HG03060 (cell line): Measurements from ENCODE around the gene NCK2.

ENCODE experiments used
- ATAC-seq: cut with Tn5 transposase; IDR thresholded peaks from one replicate; pipeline ENCODE4 v1.9.1; 2021; ENCODE audit warnings: low read depth, moderate number of reproducible peaks; ENCODE audit not compliant: unreplicated experiment

Gene NCK2

DNA sequence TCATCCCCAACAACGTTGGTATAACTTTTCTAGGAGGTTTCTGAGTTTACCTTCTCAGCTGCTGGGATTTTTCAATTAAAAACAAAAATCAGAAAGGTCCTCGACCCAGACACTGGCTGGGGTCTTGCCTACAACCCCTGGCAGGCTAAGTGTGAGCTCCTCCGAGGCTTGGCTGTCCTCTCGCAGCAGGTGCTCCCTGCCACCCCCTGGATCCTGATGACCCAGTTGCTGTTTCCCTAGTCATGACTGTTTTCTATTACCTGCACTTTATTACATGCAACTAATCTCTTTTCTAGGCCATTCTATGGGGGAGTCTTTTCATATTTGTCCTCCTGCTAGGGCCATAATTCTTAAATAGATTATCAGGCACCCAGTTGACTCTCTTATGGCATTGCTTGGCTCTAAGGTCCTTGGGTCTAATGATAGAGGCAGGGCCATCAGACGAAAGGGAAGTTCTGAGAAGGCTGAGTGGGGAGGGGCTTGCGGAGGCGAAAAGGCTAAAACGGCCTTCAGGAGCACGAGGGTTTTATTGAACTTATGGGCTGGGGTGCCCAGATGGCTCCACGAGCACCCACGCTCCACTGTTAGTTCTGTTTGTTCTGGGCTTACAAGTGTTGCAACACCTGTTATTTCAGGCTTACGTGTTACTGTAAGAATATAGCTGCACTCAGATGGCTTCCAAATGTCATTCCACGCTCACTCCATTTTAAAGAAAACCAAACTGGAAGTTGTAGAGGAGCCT, 166.0 kb downstream of the NCK2 start:
- no peak for ATAC-seq

DNA sequence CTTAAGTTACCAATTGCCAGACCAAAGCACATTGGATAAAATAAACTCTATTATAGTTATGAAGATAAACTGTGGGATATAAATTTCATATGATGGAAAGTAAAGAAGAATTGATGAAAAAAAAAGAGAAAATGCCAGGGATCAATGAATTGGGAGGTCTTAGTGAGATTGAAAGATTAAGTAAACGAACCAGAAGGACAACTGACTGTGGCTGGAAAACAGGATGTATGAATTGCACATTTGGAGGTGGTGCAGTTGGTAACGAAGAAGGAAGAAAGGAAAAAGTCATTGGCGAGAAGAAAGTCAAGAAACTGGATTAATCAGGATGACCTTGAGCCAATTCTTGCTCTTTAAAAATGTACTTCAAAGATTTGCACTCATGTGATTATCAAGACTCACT, 166.7 kb downstream of the NCK2 start:
- no peak for ATAC-seq

DNA sequence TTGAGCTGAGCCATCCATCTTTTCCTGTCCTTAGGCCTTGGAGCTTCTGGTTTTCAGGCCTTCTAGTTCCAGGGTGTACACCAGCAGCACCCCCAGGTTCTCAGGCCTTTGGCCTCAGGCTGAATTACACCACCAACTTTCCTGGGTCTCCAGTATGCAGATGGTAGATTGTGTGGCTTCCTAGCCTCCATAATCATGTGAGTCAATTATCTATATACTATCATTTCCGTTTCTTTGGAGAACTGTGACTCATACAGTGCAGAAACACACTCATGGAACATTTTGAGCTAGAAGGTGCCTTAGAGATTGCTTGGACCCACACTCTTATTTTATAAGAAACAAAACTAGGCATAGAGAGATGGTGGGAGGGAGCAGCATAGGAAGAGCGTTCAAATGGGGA, 167.4 kb downstream of the NCK2 start:
- ATAC-seq, result no peak

DNA sequence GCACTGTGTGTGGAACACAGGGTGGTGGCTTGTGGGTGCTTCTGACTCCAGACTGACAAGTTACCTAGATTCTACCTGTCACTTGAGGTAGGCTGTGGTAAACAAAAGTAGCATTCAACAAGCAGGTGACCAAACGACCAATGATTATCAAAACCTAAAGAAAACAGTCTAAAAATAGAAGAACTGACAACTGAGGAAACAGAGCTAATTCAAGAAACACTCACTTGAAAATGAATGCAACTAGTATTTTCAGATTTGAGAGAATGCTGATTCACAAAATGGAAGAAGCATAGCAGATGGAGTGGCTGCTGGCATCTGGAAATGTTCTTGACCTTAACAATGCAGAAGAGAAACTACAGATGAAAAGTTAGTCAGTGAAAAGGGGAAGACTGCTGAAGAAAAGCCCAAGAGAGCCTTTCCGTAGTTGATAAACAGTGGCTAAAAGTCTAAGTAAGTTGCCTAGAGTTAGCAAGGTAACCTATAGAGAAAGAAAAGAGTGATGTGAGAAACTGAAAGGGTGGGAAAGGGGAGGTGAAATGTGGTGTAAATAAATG, 170.4 kb downstream of the NCK2 start:
- ATAC-seq, result no peak

DNA sequence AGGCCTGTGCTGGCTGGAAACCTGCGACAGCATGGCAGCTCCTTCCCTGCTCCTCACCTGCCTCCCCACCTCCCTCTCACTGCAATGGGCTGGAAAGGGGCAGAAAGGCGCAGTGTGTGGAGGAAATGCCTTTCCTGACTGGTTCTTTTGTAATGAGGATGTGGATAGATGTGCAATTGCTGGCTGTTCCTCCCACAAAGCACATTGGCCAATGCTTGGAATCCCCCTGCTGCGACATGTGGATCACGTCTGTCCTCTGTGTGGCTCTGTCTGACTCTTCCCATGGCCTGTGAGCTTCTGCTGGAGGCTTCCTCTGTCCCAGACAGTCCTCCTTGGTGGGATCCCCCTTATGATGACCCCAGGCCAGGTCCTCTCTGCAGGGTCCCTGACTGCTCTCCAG, 172.5 kb downstream of the NCK2 start:
- no peak for ATAC-seq

DNA sequence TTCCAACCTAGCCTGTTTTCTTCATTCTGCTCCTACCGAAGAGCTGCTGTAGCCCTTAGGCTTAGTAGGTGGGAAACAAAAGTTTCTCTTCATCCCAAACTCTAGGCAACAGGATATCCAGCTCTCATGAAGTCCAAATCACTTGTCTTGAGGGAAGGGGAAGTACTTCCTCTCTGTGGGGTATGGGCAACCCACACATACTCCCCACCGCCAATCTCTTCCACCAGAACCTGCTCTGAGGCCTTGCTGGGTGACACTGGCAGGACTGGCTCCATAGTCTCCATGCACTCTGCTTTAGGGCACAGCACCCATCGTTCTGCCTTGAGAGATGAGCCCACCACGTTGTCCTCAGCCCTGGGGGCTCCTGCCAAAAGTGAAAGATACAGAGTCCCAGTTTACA, 173.0 kb downstream of the NCK2 start:
- ATAC-seq, result no peak

DNA sequence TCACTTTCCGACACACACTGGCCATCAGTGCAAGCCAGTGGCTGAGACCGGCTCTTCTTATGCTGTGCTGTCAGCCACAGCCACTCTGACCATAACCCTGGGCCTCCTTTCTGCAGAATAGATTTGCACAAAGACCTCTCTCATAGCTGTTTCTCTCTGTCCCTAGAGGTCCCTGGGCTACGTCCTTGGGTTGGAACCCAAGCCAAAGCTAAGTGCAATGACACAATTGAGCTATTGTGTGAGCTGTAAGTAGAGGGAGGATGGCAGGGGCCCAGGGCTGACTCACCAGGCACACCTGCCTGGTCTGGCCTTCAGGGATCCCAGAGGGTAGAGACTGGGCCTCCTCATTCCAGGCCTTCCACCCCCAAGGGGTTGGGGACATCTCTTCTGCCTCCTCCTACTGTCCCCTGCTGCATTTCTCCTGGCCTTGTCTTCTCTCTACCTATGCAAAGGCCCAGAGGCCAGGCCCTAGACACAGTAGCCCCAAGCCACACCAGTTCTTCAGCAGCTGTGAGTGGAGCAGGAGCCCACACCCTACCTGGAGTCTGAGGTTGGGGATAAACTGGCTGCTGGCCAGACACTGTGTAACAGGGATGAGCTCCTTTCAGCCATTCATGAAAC, 174.6 kb downstream of the NCK2 start:
- no peak for ATAC-seq

DNA sequence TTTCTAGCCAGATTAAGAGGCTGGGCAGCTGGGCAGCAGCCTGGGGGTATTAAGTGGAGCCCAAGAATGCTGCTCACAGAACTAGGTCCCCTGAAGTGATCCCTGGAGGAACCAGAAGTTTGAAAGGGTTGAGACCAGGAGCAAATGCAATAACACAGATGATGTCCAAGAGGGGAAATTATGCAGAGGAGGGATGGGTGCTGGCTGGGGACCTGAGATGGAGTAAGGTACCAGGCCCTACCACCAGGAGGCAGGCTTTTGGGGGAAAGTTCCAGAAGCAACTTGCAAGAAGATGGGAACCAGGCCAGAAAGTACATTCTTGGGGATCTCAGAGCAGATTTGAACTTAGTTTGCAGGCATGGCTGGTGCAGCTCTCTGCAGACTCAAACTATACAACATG, 175.1 kb downstream of the NCK2 start:
- ATAC-seq, result no peak

DNA sequence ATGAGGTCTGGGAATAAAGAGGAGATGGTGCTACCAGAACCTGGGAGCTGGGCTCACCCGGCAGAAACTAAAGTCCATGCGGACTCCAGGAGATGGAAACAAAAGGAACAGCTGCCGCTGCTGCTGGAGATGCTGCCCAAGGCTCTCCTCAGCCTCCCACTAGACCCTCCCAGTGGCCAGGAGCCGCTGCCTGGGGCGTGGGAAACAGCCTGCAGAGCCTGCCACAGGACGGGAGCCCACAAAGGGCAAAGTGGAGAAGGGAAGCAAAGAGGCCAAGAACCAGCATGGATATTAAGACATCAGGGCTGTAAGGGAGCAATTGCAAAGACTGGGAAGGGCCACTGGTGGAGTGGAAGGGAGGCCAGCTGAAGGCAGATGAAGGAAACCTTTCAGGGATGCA, 179.6 kb downstream of the NCK2 start:
- no peak for ATAC-seq

DNA sequence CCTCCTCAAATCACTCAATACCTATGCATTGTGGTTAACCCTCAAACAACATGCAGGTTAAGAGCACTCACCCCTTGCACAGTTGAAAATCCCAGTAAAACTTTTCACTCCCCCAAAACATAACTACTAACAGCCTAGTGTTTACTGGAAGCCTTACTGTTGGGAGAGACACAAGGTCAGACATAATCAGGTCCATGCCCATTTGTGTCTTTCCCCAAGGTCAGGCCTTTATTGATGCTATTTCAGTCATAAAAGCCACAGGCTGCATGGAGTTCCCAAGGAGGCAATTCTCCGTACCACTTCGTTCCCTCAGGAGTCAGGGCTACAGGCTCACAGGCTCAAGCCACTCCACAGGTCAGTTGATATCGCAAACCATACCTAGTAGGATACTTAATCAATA, 180.2 kb downstream of the NCK2 start:
- no peak for ATAC-seq

DNA sequence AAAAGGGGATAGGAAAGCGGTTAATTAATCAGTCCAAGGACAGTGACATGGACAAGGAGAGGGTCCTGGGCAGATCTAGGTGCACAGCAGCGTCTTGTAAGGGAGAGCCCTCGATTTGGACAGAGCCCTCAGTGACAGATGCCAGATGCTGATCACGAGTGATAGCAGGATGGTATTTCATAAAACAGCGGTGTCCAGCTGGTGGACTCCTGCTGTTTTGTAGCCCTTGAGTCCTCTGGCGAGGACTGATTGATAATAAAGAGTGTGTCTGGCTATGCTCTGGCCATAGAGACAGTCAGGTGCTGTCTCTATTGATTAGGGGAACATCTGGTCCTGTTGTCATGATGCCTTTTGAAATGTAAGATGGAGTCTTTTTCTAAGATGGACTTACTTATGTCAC, 180.7 kb downstream of the NCK2 start:
- no peak for ATAC-seq

DNA sequence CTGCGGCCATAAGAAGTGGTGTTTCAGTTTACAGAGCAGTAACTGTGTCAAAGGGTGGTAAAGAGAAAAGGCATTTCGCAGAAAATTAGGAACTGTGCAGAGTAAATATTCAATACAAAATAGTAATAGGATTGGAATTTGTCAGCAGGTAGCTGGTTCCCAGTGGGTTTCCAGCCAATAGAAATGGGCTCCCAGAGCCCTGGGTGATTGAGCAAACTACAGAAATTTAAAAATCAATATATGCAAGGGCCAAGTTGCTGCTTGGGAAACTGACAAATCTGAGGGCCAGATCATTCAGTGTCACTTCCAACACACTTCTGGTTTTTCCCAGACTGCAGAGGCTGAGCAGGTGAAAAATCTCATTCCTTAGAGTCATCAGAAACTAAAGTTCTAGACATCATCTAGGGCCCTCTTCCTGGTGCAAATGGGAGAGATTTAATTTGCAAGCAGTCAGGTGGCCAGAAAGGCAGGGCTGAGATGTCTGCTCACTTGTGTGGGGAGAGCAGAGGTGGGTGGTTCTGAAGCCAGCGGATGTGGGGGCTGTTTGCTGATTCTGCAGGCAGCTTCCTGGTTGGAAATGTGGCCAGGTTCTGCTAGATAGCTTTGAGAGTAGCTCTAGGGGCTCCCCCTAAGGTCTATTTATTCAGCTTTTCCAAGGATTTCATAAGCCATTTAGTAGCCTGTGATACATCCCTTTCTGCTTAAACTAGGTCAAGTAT, 182.4 kb downstream of the NCK2 start:
- ATAC-seq, result no peak

DNA sequence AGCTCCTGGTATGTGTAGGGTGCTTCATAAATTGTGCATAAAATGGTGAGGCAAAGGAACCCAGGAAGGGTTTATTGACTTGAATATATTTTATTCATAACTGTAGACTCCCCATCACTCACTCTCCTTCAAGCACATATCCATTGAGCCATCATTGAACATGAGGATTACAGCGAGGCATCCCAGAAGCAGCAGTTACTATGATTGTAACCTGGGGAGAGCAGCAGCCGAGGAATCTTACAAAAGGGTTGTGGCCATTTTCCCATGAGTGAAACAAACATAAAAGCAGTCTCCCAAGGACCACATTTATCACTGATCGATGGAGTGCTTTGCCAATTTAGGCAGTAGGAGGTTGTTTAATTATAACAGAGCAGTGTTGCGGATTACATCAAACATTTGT, 183.4 kb downstream of the NCK2 start:
- ATAC-seq, result no peak

DNA sequence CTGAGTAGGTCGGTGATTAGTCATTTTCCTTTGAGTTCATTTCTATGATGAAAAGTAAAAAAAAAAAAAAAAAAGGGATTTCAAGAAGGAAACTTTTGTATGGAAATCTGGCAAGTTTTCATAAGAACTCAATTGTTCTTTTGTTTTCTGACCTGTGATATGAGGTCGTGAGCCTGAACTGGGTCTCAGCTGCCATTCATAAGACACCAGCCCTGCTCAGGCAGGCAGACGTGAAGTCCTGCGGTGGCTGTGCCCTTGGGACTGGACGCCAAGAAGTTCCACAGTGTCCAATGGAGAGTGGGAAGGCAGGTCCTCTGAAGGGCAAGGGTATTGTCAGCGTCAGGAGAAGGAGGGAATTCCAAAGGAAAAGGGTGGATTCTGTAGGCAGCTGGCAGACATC, 183.9 kb downstream of the NCK2 start:
- ATAC-seq, result no peak

DNA sequence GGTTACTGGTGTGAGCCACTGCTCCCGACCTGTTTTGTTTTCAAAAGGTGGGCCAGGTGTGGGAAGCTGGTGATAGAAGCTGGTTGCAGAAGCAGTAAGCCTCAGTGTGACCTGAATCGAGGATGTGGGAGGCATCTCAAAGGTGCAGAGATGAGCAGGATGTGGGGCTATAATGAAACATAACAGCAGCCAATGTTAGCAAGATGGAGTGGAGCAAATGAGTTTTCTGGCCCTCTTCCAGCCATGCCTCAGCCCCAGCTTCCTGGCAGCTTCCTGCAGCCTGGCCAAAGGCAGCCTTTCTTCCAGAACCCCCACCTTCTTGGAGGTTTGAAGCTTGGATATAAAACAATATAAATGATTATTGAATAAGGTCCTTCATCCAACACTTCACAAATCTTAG, 184.8 kb downstream of the NCK2 start:
- ATAC-seq, result no peak

DNA sequence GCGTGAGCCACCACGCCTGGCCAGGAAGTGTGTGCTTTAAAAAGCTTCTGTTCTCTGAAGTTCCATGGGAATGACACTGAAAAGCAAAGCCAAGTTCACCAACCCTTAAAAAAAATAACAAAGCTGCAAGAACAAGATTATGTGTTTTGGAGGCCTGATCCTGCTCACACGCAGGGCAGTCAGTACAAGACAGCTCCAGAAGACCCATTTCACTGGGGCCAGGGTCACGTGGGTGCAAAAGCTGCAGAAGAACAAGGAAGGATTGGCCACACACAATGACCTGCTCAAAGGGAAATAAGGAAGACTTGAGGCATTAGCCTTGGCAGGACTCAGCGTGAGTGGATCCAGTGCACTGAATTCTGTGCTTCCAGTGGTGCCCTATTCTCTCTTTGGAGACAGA, 187.9 kb downstream of the NCK2 start:
- ATAC-seq, result no peak

DNA sequence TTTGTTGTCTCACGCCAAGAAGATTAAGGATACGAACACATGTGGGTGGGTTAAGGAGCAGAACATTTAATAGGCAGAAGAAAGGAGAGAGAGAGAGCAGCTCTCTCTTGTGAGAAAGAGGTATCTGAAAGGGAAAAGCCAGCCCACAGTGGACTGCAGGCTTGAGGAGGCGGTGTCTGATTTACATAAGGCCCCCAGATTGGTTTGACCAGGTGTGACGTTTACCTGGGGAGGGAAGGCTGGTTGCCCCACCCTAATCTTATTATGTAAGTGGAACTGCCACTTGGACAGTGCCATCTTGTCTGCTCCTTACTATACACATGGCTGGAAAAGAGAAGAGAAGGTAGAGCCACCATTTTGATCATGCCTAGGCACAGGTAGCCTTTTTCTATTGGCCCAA, 189.2 kb downstream of the NCK2 start:
- ATAC-seq, result no peak

DNA sequence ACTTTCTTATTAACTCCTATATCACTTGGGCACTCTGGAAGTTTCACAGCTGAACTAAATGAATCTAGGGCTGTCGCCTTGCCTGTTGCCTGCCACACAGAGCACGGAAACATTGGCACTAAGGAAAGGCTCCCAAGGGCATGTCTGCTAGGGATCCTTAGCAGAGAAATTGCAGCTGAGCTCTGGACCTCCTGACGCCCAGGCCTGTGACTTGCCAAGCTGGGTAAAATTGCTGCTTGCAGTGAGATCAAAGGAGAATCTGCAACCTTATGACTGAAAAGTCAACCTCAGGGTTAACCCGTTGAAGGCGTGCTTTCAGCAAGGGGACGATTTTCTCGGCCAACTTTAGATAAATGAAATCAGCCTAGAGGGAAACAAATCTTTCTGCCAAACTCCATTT, 189.8 kb downstream of the NCK2 start:
- ATAC-seq, result no peak

DNA sequence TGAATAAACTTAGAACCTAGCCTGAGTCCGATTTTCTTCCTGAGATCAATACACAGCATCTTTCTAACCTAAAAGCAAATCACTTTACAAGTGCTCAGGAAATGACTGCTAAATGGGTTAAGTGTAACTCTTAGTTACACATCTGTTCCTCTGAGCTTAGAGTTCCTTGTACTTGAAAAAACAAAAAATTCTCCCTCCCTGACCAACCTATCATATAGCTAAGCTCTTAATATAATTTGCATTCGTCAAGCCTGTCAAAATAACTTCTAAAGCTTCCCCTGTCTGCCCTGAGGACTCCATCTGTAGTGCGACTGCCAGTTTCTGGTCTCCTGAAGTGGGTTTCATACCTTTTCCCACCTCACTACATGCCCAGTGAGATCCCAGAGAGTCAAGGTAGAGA, 190.4 kb downstream of the NCK2 start:
- ATAC-seq, result no peak

DNA sequence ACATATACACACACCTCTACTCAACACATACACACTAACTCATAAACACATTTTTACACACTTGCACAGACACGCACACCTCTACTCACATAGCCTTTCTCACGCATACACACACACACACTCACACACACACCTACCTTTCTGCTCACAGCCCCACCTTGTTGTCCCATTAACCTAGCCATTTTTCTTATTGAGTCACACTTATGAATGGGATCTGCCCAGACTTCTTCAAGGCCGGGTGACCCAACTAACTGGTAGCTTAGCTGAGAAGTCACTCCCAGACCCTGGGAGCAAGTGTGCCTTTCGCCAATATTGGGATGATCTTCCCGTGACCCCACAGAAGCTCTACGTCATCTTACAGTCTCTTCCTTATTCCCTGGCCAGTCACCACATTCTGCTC, 192.2 kb downstream of the NCK2 start:
- no peak for ATAC-seq

DNA sequence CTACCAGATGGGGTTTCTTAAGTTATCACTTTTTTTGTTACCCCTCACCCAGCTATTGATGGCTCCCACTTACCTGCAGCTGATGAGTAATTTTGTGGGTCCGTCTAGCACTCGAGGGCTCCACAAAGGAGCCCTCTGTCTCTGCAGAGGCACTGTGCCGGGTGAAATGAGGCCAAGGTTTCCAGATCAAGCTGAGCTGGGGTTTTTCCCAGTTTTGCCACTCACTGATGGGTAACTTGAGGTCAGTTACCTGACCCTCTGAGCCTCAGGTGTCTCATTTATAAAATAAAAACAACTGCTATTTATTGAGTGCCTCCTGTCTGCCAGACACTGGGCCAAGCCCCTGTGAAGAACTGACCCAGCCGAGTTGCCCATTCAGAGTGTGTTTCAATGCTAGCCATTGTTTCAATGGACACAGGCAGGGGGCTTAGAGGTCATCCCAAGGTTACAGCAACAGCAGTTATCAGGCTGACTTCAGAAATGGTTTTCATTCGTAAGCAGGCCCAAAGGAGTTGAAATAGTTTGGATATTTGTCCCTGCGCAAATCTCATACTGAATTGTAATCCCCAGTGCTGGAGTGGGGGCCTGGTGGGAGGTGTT, 192.9 kb downstream of the NCK2 start:
- no peak for ATAC-seq
